ENCODE data around the gene PRKAG2.

Gene PRKAG2

GRCh38 chr7:151716323-151716722 lies 160.6 kb downstream of the PRKAG2 start:
- Histone ChIP-seq H4K8ac (ENCODE audit: low read depth, low read length) (no peak overlapping the region), H2AFZ (ENCODE audit: low read length) (no peak overlapping the region)

DNA sequence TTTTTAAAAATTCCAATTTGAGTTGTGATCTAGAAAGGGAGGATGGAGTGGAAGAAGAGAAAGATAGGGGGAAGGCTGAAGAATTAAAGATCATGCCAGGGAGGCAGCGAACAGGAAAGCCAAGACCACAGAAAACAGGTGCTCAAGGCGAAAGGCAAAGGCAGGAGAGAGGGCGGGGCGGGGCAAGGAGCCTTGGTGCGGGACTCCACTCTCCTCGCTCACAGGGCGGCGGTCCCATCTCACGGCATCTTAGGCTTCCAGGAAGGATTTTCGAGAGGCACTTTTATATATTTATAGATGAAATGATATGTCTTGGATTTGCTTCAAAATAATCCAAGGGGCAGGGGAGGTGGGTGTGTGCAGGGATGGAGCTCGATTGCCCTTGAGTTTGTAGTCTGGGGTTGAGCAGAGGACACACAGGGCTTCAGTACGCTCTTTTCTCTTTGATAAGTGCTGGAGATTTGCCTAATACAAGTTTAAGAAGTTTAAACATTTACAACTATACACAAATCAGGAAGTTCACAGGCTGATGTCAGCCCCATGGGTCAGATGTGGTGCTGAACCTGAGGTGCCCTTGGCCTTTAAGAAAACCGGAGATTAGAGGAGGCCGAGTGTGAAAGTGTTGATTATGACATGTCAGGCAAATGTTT lies 161.1 kb downstream of the PRKAG2 start:
- DNase-seq (ENCODE audit: low spot score): no peak
- H2AK5ac ChIP-seq (ENCODE audit: low read depth, low read length): no peak overlapping the region
- H3K9me3 ChIP-seq (replicated peaks in 1 of 2; ENCODE audit: control insufficient read depth in 2 of 2, insufficient read depth in 1 of 2, low read depth in 1 of 2, low read length in 2 of 2): no peaks in the 10 kb centered on the region
- no peak overlapping the region for H2AFZ ChIP-seq (ENCODE audit: low read length)
- H3K23ac ChIP-seq (ENCODE audit: low read depth, low read length, poor library complexity): no peak overlapping the region
- H3K27ac ChIP-seq (replicated peaks; ENCODE audit: low read length): no peak overlapping the region
- H3K14ac ChIP-seq (ENCODE audit: low read length): no peak overlapping the region
- H2BK120ac ChIP-seq (ENCODE audit: low read depth, low read length): no peak overlapping the region
- H4K8ac ChIP-seq (ENCODE audit: low read depth, low read length): no peak overlapping the region
- no peak overlapping the region for H4K91ac ChIP-seq (ENCODE audit: low read depth, low read length, poor library complexity)
- no CpG with 5 or more reads among the region's 14 CpGs for WGBS, 2 donors (ENCODE audit: extremely low coverage in 2 of 2, insufficient read length in 2 of 2, insufficient replicate concordance in 1 of 2)
- H3K27me3 ChIP-seq (ENCODE audit: control insufficient read depth in 3 of 3, insufficient read depth in 3 of 3, low read depth in 1 of 3, low read length in 3 of 3): no peaks in the 10 kb centered on the region
- no peak overlapping the region for H2BK5ac ChIP-seq (ENCODE audit: low read length)
- H3K18ac ChIP-seq (ENCODE audit: low read length): no peak overlapping the region
- H2BK12ac ChIP-seq (ENCODE audit: low read length): no peak overlapping the region
- no peak overlapping the region for H3K4me3 ChIP-seq (ENCODE audit: low read length in 2 of 2)
- peaks cover 0 to 5% of the 10 kb centered on the region in 2 donors for H3K4me1 ChIP-seq (ENCODE audit: control insufficient read depth in 2 of 2, insufficient read depth in 1 of 2, low read depth in 1 of 2, low read length in 2 of 2)
- H3K4me2 ChIP-seq (ENCODE audit: insufficient read depth, low read length, poor library complexity, severe bottlenecking): no peak overlapping the region
- H2BK15ac ChIP-seq (ENCODE audit: low read length): no peak overlapping the region
- no peaks in the 10 kb centered on the region for H3K36me3 ChIP-seq (replicated peaks in 1 of 2; ENCODE audit: control insufficient read depth in 2 of 2, insufficient read depth in 2 of 2, low read length in 2 of 2)
- no peak overlapping the region for H3K9ac ChIP-seq (ENCODE audit: low read depth, low read length, poor library complexity)
- H3K4ac ChIP-seq (ENCODE audit: low read length): no peak overlapping the region
- H3K79me1 ChIP-seq (ENCODE audit: low read depth, low read length): no peaks in the 10 kb centered on the region

More at GRCh38 chr7:151716323-151716722, 160.6 kb downstream of the PRKAG2 start:
- Histone ChIP-seq H3K27ac (replicated peaks; ENCODE audit: low read length) (no peak overlapping the region), H3K27me3 (ENCODE audit: control insufficient read depth in 3 of 3, insufficient read depth in 3 of 3, low read depth in 1 of 3, low read length in 3 of 3) (no peaks in the 10 kb centered on the region), H2AK5ac (ENCODE audit: low read depth, low read length) (no peak overlapping the region), H3K4me1 (ENCODE audit: control insufficient read depth in 2 of 2, insufficient read depth in 1 of 2, low read depth in 1 of 2, low read length in 2 of 2) (peaks cover 0 to 5% of the 10 kb centered on the region in 2 donors), H3K36me3 (replicated peaks in 1 of 2; ENCODE audit: control insufficient read depth in 2 of 2, insufficient read depth in 2 of 2, low read length in 2 of 2) (no peaks in the 10 kb centered on the region), H2BK5ac (ENCODE audit: low read length) (no peak overlapping the region), H3K4ac (ENCODE audit: low read length) (no peak overlapping the region), H3K18ac (ENCODE audit: low read length) (no peak overlapping the region), H3K14ac (ENCODE audit: low read length) (no peak overlapping the region), H2BK15ac (ENCODE audit: low read length) (no peak overlapping the region), H3K9ac (ENCODE audit: low read depth, low read length, poor library complexity) (no peak overlapping the region), H3K23ac (ENCODE audit: low read depth, low read length, poor library complexity) (no peak overlapping the region), H3K4me2 (ENCODE audit: insufficient read depth, low read length, poor library complexity, severe bottlenecking) (no peak overlapping the region), H3K4me3 (ENCODE audit: low read length in 2 of 2) (no peak overlapping the region), H3K9me3 (replicated peaks in 1 of 2; ENCODE audit: control insufficient read depth in 2 of 2, insufficient read depth in 1 of 2, low read depth in 1 of 2, low read length in 2 of 2) (no peaks in the 10 kb centered on the region), H4K91ac (ENCODE audit: low read depth, low read length, poor library complexity) (no peak overlapping the region), H3K79me1 (ENCODE audit: low read depth, low read length) (no peaks in the 10 kb centered on the region), H2BK120ac (ENCODE audit: low read depth, low read length) (no peak overlapping the region), H2BK12ac (ENCODE audit: low read length) (no peak overlapping the region)
- no peak for DNase-seq (ENCODE audit: low spot score)
- WGBS, 2 donors (ENCODE audit: extremely low coverage in 2 of 2, insufficient read length in 2 of 2, insufficient replicate concordance in 1 of 2): no CpG with 5 or more reads among the region's 5 CpGs

DNA sequence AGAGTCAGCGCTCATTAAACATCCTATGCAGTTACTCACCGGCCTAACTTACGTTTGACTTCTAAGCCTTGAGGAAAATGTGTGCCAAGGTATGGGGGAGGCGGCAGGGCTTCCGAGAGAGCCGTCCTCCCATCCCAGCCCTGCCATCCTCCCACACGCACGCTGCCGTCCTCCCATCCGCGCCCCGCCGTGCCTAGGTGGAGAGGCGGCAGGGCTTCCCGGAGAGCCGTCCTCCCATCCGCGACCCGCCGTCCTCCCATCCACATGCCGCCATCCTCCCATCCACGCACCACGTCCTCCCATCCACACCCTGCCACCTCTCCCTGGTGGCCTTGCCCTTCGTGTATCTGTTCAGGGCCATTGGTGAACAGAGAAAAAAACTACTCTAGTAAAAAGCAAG lies 162.7 kb downstream of the PRKAG2 start:
- Histone ChIP-seq H3K14ac (ENCODE audit: low read length) (no peak overlapping the region), H4K91ac (ENCODE audit: low read depth, low read length, poor library complexity) (peak overlapping the region; percentile 16), H3K4me2 (ENCODE audit: insufficient read depth, low read length, poor library complexity, severe bottlenecking) (no peak overlapping the region), H3K4ac (ENCODE audit: low read length) (no peak overlapping the region), H2BK5ac (ENCODE audit: low read length) (no peak overlapping the region), H2BK15ac (ENCODE audit: low read length) (no peak overlapping the region), H3K9ac (ENCODE audit: low read depth, low read length, poor library complexity) (peak overlapping the region; percentile 34), H3K23ac (ENCODE audit: low read depth, low read length, poor library complexity) (peak overlapping the region; percentile 58), H4K8ac (ENCODE audit: low read depth, low read length) (no peak overlapping the region), H3K9me3 (replicated peaks in 1 of 2; ENCODE audit: control insufficient read depth in 2 of 2, insufficient read depth in 1 of 2, low read depth in 1 of 2, low read length in 2 of 2) (peaks cover 0 to 8% of the 10 kb centered on the region in 2 donors), H2AK5ac (ENCODE audit: low read depth, low read length) (no peak overlapping the region), H3K4me1 (ENCODE audit: control insufficient read depth in 2 of 2, insufficient read depth in 1 of 2, low read depth in 1 of 2, low read length in 2 of 2) (peaks cover 0 to 2% of the 10 kb centered on the region in 2 donors), H3K4me3 (ENCODE audit: low read length in 2 of 2) (no peak overlapping the region), H2BK120ac (ENCODE audit: low read depth, low read length) (no peak overlapping the region), H3K27ac (replicated peaks; ENCODE audit: low read length) (no peak overlapping the region), H3K79me1 (ENCODE audit: low read depth, low read length) (no peaks in the 10 kb centered on the region), H3K27me3 (ENCODE audit: control insufficient read depth in 3 of 3, insufficient read depth in 3 of 3, low read depth in 1 of 3, low read length in 3 of 3) (no peaks in the 10 kb centered on the region), H2AFZ (ENCODE audit: low read length) (no peak overlapping the region), H3K36me3 (replicated peaks in 1 of 2; ENCODE audit: control insufficient read depth in 2 of 2, insufficient read depth in 2 of 2, low read length in 2 of 2) (peaks cover 0 to 2% of the 10 kb centered on the region in 2 donors), H3K18ac (ENCODE audit: low read length) (peak overlapping the region; percentile 32), H2BK12ac (ENCODE audit: low read length) (no peak overlapping the region)
- WGBS, 2 donors (ENCODE audit: extremely low coverage in 2 of 2, insufficient read length in 2 of 2, insufficient replicate concordance in 1 of 2): no CpG with 5 or more reads among the region's 24 CpGs
- no peak for DNase-seq (ENCODE audit: low spot score)

DNA sequence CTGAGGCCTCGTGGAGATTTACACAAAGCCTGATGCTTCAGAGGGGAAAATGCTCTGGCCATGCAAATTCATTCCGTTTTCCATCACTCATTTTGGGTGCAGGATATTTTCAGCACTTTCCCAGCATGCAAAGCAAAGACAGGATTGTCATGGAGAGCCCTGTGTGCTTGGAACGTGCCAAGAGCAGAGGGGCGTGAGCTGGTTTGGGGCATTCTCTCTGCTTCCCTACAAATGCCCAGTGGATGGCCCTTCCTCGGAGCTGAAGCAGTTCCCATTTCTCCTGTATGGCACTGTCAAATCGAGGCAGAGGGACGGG lies 164.1 kb downstream of the PRKAG2 start:
- peak overlapping the region; percentile 85 for H3K14ac ChIP-seq (ENCODE audit: low read length)
- peaks cover 0 to 2% of the 10 kb centered on the region in 2 donors for H3K36me3 ChIP-seq (replicated peaks in 1 of 2; ENCODE audit: control insufficient read depth in 2 of 2, insufficient read depth in 2 of 2, low read length in 2 of 2)
- H2BK15ac ChIP-seq (ENCODE audit: low read length): no peak overlapping the region
- no CpG with 5 or more reads among the region's 7 CpGs for WGBS, 2 donors (ENCODE audit: extremely low coverage in 2 of 2, insufficient read length in 2 of 2, insufficient replicate concordance in 1 of 2)
- H4K8ac ChIP-seq (ENCODE audit: low read depth, low read length): peak overlapping the region; percentile 3
- H2BK12ac ChIP-seq (ENCODE audit: low read length): peak overlapping the region; percentile 49
- DNase-seq (ENCODE audit: low spot score): no peak
- H2BK120ac ChIP-seq (ENCODE audit: low read depth, low read length): no peak overlapping the region
- H3K18ac ChIP-seq (ENCODE audit: low read length): peak overlapping the region; percentile 66
- H2BK5ac ChIP-seq (ENCODE audit: low read length): no peak overlapping the region
- H3K4me2 ChIP-seq (ENCODE audit: insufficient read depth, low read length, poor library complexity, severe bottlenecking): no peak overlapping the region
- H4K91ac ChIP-seq (ENCODE audit: low read depth, low read length, poor library complexity): no peak overlapping the region
- no peaks in the 10 kb centered on the region for H3K27me3 ChIP-seq (ENCODE audit: control insufficient read depth in 3 of 3, insufficient read depth in 3 of 3, low read depth in 1 of 3, low read length in 3 of 3)
- no peaks in the 10 kb centered on the region for H3K79me1 ChIP-seq (ENCODE audit: low read depth, low read length)
- no peak overlapping the region for H3K23ac ChIP-seq (ENCODE audit: low read depth, low read length, poor library complexity)
- peaks cover 0 to 10% of the 10 kb centered on the region in 2 donors for H3K9me3 ChIP-seq (replicated peaks in 1 of 2; ENCODE audit: control insufficient read depth in 2 of 2, insufficient read depth in 1 of 2, low read depth in 1 of 2, low read length in 2 of 2)
- H3K4ac ChIP-seq (ENCODE audit: low read length): no peak overlapping the region
- H3K4me3 ChIP-seq (ENCODE audit: low read length in 2 of 2): no peak overlapping the region
- H3K27ac ChIP-seq (replicated peaks; ENCODE audit: low read length): no peak overlapping the region
- no peak overlapping the region for H2AK5ac ChIP-seq (ENCODE audit: low read depth, low read length)
- no peak overlapping the region for H3K9ac ChIP-seq (ENCODE audit: low read depth, low read length, poor library complexity)
- H2AFZ ChIP-seq (ENCODE audit: low read length): peak overlapping the region; percentile 12
- H3K4me1 ChIP-seq (ENCODE audit: control insufficient read depth in 2 of 2, insufficient read depth in 1 of 2, low read depth in 1 of 2, low read length in 2 of 2): peaks cover 0 to 2% of the 10 kb centered on the region in 2 donors
